ENCODE results near the gene CDKN1A. TPM values are rescaled to one million over a fixed set of nuclear protein-coding genes. Genes with fewer than 3 reads are reported as not detected.

Gene CDKN1A
- total RNA-seq, 4 donors from 2014 or later: 8.8 to 119 (median 75.8) TPM

DNA sequence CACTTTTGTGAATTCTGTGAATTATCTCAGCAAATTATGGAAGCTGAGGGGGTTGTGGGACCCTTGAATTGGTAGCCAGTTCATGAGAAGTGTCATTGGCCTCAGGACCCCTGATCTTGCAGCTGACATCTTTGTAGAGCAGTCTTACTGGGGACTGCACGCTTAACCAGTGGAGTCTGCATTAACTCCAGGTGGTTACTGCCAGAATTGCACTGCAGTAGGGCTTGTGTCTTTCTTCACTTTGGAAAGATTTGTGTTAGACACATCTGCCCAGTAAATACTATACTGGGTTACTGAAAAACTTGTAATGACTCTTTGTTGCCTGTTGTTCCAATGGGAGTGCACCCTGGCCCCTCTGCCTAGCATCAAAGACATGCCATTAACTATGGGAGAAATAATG, 21.2 kb upstream of the CDKN1A start:
- Histone ChIP-seq H3K9me3 (no peaks in the 10 kb centered on the region), H3K4me1 (no peaks in the 10 kb centered on the region), H3K27me3 (no peaks in the 10 kb centered on the region), H3K36me3 (no peaks in the 10 kb centered on the region), H3K27ac (no peak overlapping the region), H3K4me3 (no peak overlapping the region)
- TF ChIP-seq POLR2A (IDR thresholded peaks at IDR 0.05): no peak
- no peak for TF ChIP-seq CTCF (IDR thresholded peaks at IDR 0.05)
- no peak for DNase-seq
- intact Hi-C loops (cut with DNase I; ENCODE audit: low total_unique reads): no loop called here

DNA sequence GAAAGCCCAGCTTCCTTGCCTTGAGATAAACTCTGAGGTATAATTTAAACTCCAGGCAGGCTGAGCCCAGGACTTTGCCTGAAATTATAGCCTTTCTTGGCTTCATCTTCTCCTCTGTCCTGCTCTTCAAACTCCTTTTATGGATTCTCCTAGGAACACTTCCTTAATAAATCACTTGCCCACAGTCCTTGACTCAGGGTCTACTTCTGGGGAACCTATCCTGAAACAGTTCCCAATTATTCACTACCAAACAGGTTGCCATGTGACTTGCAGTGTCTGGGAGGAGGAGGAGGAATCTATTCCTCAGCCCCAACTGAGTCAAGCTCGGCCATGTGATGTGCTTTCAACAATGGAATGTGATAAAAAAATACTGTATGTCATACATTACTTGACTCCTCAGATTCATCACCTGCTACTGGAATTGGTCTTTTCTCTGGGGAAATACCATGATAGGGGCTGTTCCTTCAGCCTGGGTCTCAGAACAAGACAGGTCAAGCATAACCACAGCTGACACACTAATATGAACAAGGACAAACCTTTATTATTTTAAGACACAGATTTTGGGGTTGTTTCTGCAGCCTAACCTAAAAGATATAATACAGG, 20.5 kb upstream of the CDKN1A start:
- intact Hi-C loops (cut with DNase I; ENCODE audit: low total_unique reads): no loop called here
- H3K27me3 ChIP-seq: no peaks in the 10 kb centered on the region
- H3K4me3 ChIP-seq: no peak overlapping the region
- H3K36me3 ChIP-seq: no peaks in the 10 kb centered on the region
- no peaks in the 10 kb centered on the region for H3K4me1 ChIP-seq
- no peak overlapping the region for H3K27ac ChIP-seq
- H3K9me3 ChIP-seq: no peaks in the 10 kb centered on the region
- no peak for DNase-seq
- no peak for TF ChIP-seq POLR2A (IDR thresholded peaks at IDR 0.05)

- Histone ChIP-seq H3K27ac (no peak overlapping the region), H3K4me3 (no peak overlapping the region), H3K9me3 (no peaks in the 10 kb centered on the region), H3K27me3 (no peaks in the 10 kb centered on the region), H3K36me3 (no peaks in the 10 kb centered on the region), H3K4me1 (no peaks in the 10 kb centered on the region)
- no peak for TF ChIP-seq POLR2A (IDR thresholded peaks at IDR 0.05)
- no peak for TF ChIP-seq CTCF (IDR thresholded peaks at IDR 0.05)
- intact Hi-C loops (cut with DNase I; ENCODE audit: low total_unique reads): no loop called here
- DNase-seq: peak; percentile 45 to 48
Measured at GRCh38 chr6:36659271-36659670, 19.2 kb upstream of the CDKN1A start.

DNA sequence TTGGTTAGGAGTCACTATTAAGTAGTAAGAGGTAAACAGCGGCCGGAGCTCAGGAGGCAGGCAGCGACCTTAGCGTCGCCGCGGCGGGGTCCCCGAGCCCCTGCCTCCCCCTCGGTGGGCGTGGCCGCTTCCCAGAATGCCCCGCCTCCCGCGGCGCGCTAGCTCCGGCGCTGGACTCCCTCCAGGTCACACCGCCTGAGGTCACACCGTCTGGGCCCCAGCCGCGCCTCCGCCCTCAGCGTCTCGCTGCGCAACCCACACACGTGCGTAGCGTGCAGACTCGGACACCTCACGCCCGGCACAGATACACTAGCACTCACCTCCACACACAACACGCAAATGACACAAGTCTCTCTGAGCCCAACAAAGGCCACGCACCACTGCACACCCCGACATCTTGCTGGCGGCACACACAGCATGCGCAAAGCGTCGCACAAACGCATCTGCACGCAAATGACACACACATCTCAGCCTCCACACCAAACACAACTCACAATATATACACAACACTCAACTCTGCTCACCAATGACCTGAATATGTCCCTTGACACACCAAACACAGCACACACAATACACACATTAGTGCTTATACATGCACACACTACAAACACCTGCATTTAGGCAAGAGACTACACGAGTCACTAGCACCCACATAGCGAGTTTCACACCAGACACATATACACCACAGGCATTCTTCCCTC, 17.6 kb upstream of the CDKN1A start:
- Histone ChIP-seq H3K4me3 (peak overlapping the region in 1 of 2 donors; percentile 17), H3K36me3 (no peaks in the 10 kb centered on the region), H3K27me3 (no peaks in the 10 kb centered on the region), H3K9me3 (no peaks in the 10 kb centered on the region), H3K27ac (no peak overlapping the region), H3K4me1 (no peaks in the 10 kb centered on the region)
- intact Hi-C loops (cut with DNase I; ENCODE audit: low total_unique reads): no loop called here
- TF ChIP-seq CTCF (IDR thresholded peaks at IDR 0.05) (no peak), POLR2A (IDR thresholded peaks at IDR 0.05) (no peak)
- DNase-seq: peak in 1 of 2 donors; percentile 68

GRCh38 chr6:36662380-36662779, 16.1 kb upstream of the CDKN1A start:
- H3K4me3 ChIP-seq: no peak overlapping the region
- intact Hi-C loops (cut with DNase I; ENCODE audit: low total_unique reads): no loop called here
- H3K27me3 ChIP-seq: no peaks in the 10 kb centered on the region
- no peaks in the 10 kb centered on the region for H3K4me1 ChIP-seq
- no peak for TF ChIP-seq CTCF (IDR thresholded peaks at IDR 0.05)
- no peak for TF ChIP-seq POLR2A (IDR thresholded peaks at IDR 0.05)
- no peaks in the 10 kb centered on the region for H3K36me3 ChIP-seq
- DNase-seq: no peak
- no peaks in the 10 kb centered on the region for H3K9me3 ChIP-seq
- no peak overlapping the region for H3K27ac ChIP-seq

All from uterus (tissue), 4 donors.